ENCODE measurements around the gene RHBDF2. TPM values are rescaled to one million over a fixed set of nuclear protein-coding genes. Genes with fewer than 3 reads are reported as not detected.
"Not testable (repeated sequence)": the region's sequence is repeated elsewhere in the genome, so short reads cannot be mapped to it uniquely, and the experiment has no call there.

Gene RHBDF2
- total RNA-seq, 1 donor: 62.1 TPM

GRCh38 chr17:76532072-76532651 lies 30.9 kb upstream of the RHBDF2 start:
- Histone ChIP-seq H3K4me3 (ENCODE audit: low read length) (no peak overlapping the region), H3K4me1 (ENCODE audit: insufficient read depth, low read length) (peaks cover 36% of the 10 kb centered on the region), H3K27me3 (ENCODE audit: insufficient read depth, low read length) (peaks cover 9% of the 10 kb centered on the region), H3K9me3 (ENCODE audit: low read depth, low read length) (no peaks in the 10 kb centered on the region)

GRCh38 chr17:76531486-76532038 lies 30.3 kb upstream of the RHBDF2 start:
- H3K4me3 ChIP-seq (ENCODE audit: low read length): no peak overlapping the region

GRCh38 chr17:76530811-76531485 lies 29.7 kb upstream of the RHBDF2 start:
- no peak overlapping the region for H3K4me3 ChIP-seq (ENCODE audit: low read length)
- peaks cover 36% of the 10 kb centered on the region for H3K4me1 ChIP-seq (ENCODE audit: insufficient read depth, low read length)
- H3K27me3 ChIP-seq (ENCODE audit: insufficient read depth, low read length): no peaks in the 10 kb centered on the region
- H3K9me3 ChIP-seq (ENCODE audit: low read depth, low read length): no peaks in the 10 kb centered on the region

More at GRCh38 chr17:76531486-76532038, 30.3 kb upstream of the RHBDF2 start:
- H3K4me1 ChIP-seq (ENCODE audit: insufficient read depth, low read length): peaks cover 36% of the 10 kb centered on the region
- H3K27me3 ChIP-seq (ENCODE audit: insufficient read depth, low read length): peaks cover 3% of the 10 kb centered on the region
- H3K9me3 ChIP-seq (ENCODE audit: low read depth, low read length): no peaks in the 10 kb centered on the region

DNA sequence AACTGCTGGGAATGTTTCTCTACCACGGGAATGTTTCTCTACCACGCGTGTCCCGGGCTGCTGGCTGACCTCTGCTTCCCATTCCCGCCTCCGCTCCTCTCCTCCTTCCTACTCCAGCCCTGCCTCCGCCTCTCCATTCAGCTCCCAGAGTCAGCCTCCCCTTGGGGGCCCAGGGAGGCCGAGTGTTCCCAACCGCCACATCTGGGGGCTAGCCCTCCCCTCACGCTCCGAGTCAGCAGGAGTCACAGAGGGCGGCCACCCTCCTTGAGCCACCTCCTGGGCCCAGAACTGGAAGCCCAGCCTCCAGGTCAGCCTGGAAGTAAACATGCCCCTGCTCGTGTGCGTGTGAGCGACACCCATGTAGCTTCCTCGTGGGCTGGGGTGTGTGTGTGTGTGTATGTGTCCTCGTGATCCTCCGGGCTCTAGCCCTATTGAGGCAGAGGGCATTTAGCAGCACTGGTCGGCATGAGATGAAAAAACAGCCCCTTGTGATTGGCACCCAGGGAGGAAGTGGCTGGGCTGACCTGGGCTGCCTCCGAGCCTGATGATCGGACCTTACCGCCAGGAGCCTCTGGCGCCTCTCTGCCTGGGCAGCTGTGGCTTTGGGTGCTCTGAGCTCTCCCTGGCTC lies 29.0 kb upstream of the RHBDF2 start:
- Histone ChIP-seq H3K4me3 (ENCODE audit: low read length) (no peak overlapping the region), H3K4me1 (ENCODE audit: insufficient read depth, low read length) (peaks cover 36% of the 10 kb centered on the region), H3K27me3 (ENCODE audit: insufficient read depth, low read length) (no peaks in the 10 kb centered on the region), H3K9me3 (ENCODE audit: low read depth, low read length) (no peaks in the 10 kb centered on the region)

GRCh38 chr17:76529224-76530094 lies 28.2 kb upstream of the RHBDF2 start:
- Histone ChIP-seq H3K27me3 (ENCODE audit: insufficient read depth, low read length) (no peaks in the 10 kb centered on the region), H3K4me3 (ENCODE audit: low read length) (no peak overlapping the region), H3K9me3 (ENCODE audit: low read depth, low read length) (no peaks in the 10 kb centered on the region), H3K4me1 (ENCODE audit: insufficient read depth, low read length) (peaks cover 36% of the 10 kb centered on the region)

DNA sequence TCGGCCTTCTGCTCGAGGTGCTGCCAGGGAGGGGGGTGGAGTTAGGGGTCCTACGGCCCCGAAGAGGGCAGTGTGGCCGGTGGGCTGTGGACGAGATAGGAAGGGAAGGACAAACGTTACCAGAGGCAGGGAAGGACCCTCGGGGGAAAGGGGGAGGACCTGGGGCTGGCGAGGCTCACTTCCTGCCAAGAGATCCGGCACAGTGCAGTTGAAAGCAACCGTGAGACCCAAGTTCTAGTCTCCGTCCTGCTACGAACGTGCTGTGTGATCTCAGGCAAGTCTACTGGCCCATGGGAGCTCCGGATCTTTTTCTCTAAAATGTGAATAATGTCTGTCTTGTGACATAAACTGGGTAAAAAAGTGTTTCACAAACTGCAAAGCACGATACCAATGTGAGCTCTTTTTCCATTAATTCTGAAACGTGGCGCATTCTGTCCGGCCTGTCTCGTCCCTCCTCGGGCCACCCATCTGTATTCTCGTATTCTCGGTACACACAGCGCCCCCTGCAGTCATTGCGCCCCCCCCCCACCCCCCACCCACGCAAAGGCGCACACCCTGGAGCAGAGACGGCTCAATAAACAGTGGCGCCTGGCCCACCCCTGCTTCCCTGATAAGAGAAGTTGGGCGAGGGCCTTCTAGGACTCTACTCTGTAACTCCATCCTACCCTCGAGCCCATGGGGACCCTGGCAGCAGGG lies 27.5 kb upstream of the RHBDF2 start:
- H3K4me1 ChIP-seq (ENCODE audit: insufficient read depth, low read length): peaks cover 36% of the 10 kb centered on the region
- H3K27me3 ChIP-seq (ENCODE audit: insufficient read depth, low read length): no peaks in the 10 kb centered on the region
- H3K9me3 ChIP-seq (ENCODE audit: low read depth, low read length): no peaks in the 10 kb centered on the region
- no peak overlapping the region for H3K4me3 ChIP-seq (ENCODE audit: low read length)

DNA sequence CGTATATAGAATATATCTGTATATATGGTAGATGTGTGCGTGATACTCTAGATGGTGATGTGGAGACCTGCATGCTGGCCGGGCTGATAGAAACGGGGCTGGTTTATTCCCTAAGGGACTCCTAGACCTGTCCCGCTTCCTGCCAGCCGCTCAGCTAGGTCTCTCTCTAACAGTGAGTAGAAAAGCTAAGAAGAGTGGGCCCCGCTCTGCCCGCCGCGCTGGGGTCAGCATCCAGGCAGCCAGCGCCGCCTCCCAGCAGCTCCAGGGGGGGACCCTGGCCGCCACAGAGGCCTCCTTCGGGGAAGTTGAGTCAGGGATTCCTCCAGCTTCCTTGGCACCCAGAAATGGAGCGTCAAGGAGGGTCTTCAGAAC lies 26.9 kb upstream of the RHBDF2 start:
- Histone ChIP-seq H3K27me3 (ENCODE audit: insufficient read depth, low read length) (no peaks in the 10 kb centered on the region), H3K9me3 (ENCODE audit: low read depth, low read length) (no peaks in the 10 kb centered on the region), H3K4me1 (ENCODE audit: insufficient read depth, low read length) (peaks cover 40% of the 10 kb centered on the region), H3K4me3 (ENCODE audit: low read length) (no peak overlapping the region)

DNA sequence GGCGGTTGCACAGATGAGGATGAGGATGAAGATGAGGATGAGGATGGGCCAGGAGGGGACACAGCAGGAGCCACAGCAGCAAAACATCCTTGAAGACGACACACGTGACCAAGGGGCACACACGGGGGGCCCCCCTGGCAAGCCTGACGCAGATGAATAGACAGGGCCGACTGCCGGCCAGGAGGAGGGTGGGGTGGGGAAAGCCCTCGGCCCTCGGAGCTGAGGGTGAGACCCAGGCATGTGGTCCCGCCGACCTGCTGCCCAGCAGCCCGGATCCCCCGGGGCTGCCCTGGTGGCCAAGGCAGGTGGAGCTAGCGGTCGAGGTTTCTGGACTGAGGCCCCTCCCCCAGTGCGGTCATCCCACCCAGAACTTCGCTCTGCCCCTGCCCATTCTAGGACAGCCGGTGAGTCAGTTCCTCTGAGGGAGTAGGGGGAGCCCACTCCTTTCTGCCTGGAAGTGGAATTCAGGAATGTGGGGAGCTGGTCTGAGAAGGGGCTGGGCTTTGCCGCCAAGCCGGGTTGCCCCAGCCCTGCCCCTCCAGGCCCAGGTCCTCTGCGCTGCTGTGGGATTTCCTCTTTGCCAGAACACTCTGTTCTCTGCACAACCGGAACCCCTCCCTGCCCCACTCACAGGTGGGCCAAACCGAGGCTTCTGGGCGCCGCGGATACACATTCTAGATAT lies 26.3 kb upstream of the RHBDF2 start:
- Histone ChIP-seq H3K4me1 (ENCODE audit: insufficient read depth, low read length) (peaks cover 45% of the 10 kb centered on the region), H3K4me3 (ENCODE audit: low read length) (no peak overlapping the region), H3K9me3 (ENCODE audit: low read depth, low read length) (no peaks in the 10 kb centered on the region), H3K27me3 (ENCODE audit: insufficient read depth, low read length) (no peaks in the 10 kb centered on the region)

GRCh38 chr17:76527016-76527415 lies 25.8 kb upstream of the RHBDF2 start:
- H3K4me1 ChIP-seq (ENCODE audit: insufficient read depth, low read length): peaks cover 45% of the 10 kb centered on the region
- H3K27me3 ChIP-seq (ENCODE audit: insufficient read depth, low read length); H3K9me3 ChIP-seq (ENCODE audit: low read depth, low read length); H3K4me3 ChIP-seq (ENCODE audit: low read length): not testable (repeated sequence)

- not testable (repeated sequence) for H3K4me3 ChIP-seq (ENCODE audit: low read length); H3K27me3 ChIP-seq (ENCODE audit: insufficient read depth, low read length); H3K9me3 ChIP-seq (ENCODE audit: low read depth, low read length)
- peaks cover 39% of the 10 kb centered on the region for H3K4me1 ChIP-seq (ENCODE audit: insufficient read depth, low read length)
Observed at GRCh38 chr17:76525513-76525833, 24.2 kb upstream of the RHBDF2 start.

DNA sequence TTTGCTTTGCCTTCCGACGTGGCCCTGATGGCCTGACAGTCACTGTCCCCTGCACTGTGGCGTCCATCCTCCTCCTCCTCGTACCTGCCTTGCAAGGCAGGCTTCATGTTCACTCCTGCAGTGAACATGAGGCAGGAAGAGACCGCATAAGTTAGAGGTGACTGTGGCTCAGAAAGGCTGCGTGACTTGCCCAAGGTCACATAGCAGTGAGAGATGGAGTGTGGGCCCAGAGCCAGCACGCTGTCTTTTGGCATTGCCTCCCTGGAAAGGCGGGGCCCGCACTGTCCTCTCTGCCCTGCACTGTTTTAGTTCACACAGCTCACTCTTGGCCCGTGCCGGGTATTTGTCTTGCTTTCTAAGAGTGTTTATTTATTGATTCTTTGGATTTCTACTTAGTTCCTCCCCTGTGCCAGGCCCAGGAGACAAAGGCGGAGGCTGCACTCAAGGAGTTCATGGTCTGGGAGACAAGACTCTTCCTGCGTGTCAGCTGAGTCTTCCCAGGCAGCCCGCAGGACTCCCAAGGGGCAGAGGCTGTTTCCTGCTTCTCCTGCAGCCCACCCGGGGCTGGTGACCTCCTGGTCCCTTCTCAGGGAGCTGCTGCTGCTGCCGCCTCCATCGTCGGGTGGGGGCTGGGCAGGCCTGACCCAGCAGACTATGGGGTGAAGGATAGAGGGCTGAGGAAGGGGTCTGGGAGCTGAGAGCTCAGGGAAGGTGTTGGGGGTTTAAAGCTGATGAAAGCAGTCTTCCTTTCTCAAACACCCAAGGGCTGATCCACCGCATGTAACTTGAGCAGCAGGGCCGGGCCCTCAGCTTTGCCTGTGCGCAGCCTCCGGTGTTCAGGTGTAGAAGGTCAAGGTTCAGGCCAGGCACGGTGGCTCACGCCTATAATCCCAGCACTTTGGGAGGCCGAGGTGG lies 23.6 kb upstream of the RHBDF2 start:
- H3K27me3 ChIP-seq (ENCODE audit: insufficient read depth, low read length): no peaks in the 10 kb centered on the region
- H3K9me3 ChIP-seq (ENCODE audit: low read depth, low read length): no peaks in the 10 kb centered on the region
- peaks cover 33% of the 10 kb centered on the region for H3K4me1 ChIP-seq (ENCODE audit: insufficient read depth, low read length)
- H3K4me3 ChIP-seq (ENCODE audit: low read length): no peak overlapping the region

GRCh38 chr17:76523084-76524037 lies 22.1 kb upstream of the RHBDF2 start:
- no peak overlapping the region for H3K4me3 ChIP-seq (ENCODE audit: low read length)
- no peaks in the 10 kb centered on the region for H3K9me3 ChIP-seq (ENCODE audit: low read depth, low read length)
- H3K4me1 ChIP-seq (ENCODE audit: insufficient read depth, low read length): peaks cover 19% of the 10 kb centered on the region
- H3K27me3 ChIP-seq (ENCODE audit: insufficient read depth, low read length): no peaks in the 10 kb centered on the region
